GM10847 (cell line): Measurements from ENCODE around the gene ANGPTL7.

Experiments used
- POLR2A ChIP-seq: IDR thresholded peaks from 2 replicates; pipeline ENCODE4 v1.6.1; 2011; ENCODE audit not compliant: insufficient read length; ENCODE audit errors: extremely low read depth

The ANGPTL7 gene

GRCh38 chr1:11158720-11159321, 30.3 kb upstream of the ANGPTL7 start:
- no peak for TF ChIP-seq POLR2A

GRCh38 chr1:11168731-11169130, 20.4 kb upstream of the ANGPTL7 start:
- TF ChIP-seq POLR2A = no peak

GRCh38 chr1:11169202-11169601, 20.0 kb upstream of the ANGPTL7 start:
- no peak for TF ChIP-seq POLR2A

GRCh38 chr1:11170102-11170501, 19.1 kb upstream of the ANGPTL7 start:
- TF ChIP-seq POLR2A = no peak

GRCh38 chr1:11174261-11174942, 14.8 kb upstream of the ANGPTL7 start:
- TF ChIP-seq POLR2A = no peak

GRCh38 chr1:11175461-11175860, 13.7 kb upstream of the ANGPTL7 start:
- no peak for TF ChIP-seq POLR2A

- no peak for TF ChIP-seq POLR2A
Observed at GRCh38 chr1:11176081-11176706, 13.0 kb upstream of the ANGPTL7 start.

GRCh38 chr1:11178021-11179015, 10.8 kb upstream of the ANGPTL7 start:
- no peak for TF ChIP-seq POLR2A

- no peak for TF ChIP-seq POLR2A
Observed at GRCh38 chr1:11179125-11179524, 10.0 kb upstream of the ANGPTL7 start.

- no peak for TF ChIP-seq POLR2A
Observed at GRCh38 chr1:11180342-11180744, 8.8 kb upstream of the ANGPTL7 start.

GRCh38 chr1:11182884-11183283, 6.3 kb upstream of the ANGPTL7 start:
- TF ChIP-seq POLR2A = no peak

GRCh38 chr1:11184973-11185372, 4.2 kb upstream of the ANGPTL7 start:
- no peak for TF ChIP-seq POLR2A

- no peak for TF ChIP-seq POLR2A
Observed at GRCh38 chr1:11187000-11187399, 2.2 kb upstream of the ANGPTL7 start.

GRCh38 chr1:11187494-11187893, 1.7 kb upstream of the ANGPTL7 start:
- TF ChIP-seq POLR2A = no peak

GRCh38 chr1:11187931-11188330, 1.2 kb upstream of the ANGPTL7 start:
- TF ChIP-seq POLR2A = no peak
